Subcutaneous adipose tissue (tissue), 4 donors: Measurements from ENCODE around the gene WLS. TPM values are rescaled to one million over a fixed set of nuclear protein-coding genes. Genes with fewer than 3 reads are reported as not detected.

Experiments used
- small RNA-seq: library from RNA; depleted of rRNA; stranded (forward); fragments of <200 nt; gene quantifications from one replicate; pipeline ENCODE3, GENCODE V24; 2016
- total RNA-seq, 4 donors: library from RNA; depleted of rRNA; stranded (reverse); fragments of >200 nt; gene quantifications; one replicate each; pipeline ENCODE4 v1.1.0, GENCODE V29; 2016
- TF ChIP-seq, protein P1 (sequence below): fragments of 450-650 bp; IDR thresholded peaks from one replicate; pipeline ENCODE4 v1.5.1; 2016; ENCODE audit warnings: low read depth, mild to moderate bottlenecking, control low read depth, antibody characterized with exemption, moderate library complexity

The WLS gene
- total RNA-seq, 4 donors from 2014 or later, result 44.7 to 58.3 (median 51.5) TPM

DNA sequence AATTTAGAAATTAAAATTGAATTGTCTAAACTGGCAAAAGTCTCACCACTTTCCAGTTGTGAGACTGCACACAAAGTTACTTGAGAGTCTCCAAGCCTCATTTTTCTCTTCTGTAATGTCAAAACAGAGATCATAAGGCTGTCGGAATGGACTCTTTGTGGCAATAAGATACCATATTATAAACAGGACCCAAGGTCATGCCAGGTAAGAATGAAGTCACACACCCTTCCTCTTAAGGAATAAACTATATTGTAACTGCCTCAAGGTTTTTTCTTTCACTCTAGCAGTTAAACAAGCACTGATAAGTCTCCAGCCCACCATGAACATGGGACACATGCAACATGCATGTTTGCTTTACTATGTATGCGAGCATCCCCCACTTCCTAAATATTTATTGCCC lies 131.8 kb downstream of the WLS start:
- TF ChIP-seq, protein P1, sequence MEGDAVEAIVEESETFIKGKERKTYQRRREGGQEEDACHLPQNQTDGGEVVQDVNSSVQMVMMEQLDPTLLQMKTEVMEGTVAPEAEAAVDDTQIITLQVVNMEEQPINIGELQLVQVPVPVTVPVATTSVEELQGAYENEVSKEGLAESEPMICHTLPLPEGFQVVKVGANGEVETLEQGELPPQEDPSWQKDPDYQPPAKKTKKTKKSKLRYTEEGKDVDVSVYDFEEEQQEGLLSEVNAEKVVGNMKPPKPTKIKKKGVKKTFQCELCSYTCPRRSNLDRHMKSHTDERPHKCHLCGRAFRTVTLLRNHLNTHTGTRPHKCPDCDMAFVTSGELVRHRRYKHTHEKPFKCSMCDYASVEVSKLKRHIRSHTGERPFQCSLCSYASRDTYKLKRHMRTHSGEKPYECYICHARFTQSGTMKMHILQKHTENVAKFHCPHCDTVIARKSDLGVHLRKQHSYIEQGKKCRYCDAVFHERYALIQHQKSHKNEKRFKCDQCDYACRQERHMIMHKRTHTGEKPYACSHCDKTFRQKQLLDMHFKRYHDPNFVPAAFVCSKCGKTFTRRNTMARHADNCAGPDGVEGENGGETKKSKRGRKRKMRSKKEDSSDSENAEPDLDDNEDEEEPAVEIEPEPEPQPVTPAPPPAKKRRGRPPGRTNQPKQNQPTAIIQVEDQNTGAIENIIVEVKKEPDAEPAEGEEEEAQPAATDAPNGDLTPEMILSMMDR, result no peak

DNA sequence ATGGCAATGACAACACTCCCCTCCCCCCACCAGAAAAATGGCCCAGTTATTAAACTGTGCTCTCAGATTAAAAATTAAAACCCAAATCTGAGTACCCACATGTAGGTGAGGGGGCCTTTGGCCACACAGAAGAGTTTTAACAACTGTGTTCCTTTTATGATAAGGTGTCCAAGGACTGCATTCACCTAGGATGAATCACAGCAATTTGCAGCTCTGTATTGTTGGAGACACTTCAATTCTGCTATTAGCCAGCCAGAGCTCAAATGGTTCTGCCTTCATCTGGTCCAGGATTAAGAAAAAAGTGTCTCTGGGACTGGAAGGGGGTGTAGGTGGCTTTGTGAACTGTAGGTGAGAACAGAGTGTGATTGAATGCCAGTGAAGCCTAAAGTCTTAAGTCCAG lies 138.6 kb downstream of the WLS start:
- TF ChIP-seq, protein P1, result no peak

DNA sequence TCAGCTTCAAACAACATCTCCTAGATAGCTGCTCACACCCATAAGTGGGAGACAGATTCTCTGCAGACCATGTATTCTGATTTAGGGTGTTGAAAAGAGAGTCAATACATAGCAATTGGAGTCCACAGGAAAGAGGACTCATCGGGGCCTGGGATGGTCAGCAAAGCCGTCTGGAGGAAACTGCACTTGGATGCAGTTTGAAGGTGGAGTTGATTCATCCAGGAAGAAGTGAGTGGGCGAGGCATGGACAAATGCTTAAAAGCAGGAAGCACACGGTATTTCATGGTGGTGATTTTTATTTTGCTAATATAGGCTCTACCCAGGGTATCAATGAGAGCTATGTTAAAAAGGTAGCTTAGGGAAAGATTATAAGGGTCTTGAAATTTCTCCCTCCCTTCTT lies 145.1 kb downstream of the WLS start:
- TF ChIP-seq, protein P1, result no peak

DNA sequence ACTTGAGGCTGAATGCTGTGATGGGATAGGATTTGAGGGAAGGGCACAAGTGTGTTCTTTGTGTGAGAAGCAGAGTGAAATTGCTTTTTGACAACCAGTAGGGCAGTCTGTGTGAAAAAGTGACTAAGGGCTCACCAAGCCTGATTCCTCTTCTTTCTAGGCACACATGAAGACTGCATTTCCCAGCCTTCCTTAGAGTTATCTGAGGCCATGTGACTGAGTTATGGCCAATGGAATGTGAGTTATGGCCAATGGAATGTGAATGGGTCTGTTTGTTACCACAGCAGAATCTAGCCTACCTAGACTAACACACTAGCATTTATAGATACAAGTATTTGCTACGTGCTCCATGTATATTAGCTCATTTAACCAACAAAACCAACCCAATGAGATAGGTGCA lies 146.6 kb downstream of the WLS start:
- TF ChIP-seq, protein P1, result no peak

DNA sequence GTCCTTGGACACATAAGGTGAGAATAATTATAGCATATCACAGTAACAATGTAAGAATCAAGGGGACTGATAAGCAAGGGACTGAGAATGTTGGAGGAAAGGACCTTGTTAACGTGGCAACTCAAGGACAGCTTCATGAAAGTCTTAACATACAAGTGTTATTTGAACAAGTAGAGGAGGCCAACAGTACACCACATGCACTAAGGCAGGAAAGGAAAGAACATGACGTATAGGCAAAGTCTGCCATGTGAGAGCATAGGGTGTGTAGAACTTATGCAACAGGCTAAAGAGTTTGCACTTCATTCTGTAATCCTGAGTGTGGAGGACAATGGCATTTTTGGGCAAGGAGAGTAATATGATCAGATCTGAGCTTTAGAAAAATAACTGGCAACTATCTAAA lies 148.6 kb downstream of the WLS start:
- TF ChIP-seq, protein P1, result no peak

DNA sequence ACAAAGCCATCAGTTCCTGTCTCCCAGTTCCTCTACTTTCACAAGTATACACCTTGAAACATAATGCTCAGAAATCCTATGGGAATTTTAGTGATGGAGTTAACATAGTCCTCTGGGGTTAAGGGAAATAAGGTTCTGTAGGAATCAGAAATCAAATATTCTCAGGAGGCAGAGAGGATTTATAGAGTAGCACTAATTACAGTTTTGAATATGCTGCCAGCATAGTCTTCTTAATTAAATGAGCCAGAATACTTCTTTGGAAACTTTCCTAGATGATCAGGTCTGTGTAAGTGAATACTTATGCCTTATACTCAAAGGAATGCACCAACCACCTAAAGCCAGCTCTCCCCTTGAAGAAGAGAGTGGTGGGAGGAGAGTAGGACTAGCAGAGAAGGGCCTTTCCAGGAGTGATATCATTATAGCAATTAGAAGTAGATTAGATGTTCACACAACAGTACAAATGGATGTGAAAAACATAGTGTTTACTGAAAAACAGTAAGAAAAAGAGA lies 150.5 kb downstream of the WLS start:
- TF ChIP-seq, protein P1, result no peak

DNA sequence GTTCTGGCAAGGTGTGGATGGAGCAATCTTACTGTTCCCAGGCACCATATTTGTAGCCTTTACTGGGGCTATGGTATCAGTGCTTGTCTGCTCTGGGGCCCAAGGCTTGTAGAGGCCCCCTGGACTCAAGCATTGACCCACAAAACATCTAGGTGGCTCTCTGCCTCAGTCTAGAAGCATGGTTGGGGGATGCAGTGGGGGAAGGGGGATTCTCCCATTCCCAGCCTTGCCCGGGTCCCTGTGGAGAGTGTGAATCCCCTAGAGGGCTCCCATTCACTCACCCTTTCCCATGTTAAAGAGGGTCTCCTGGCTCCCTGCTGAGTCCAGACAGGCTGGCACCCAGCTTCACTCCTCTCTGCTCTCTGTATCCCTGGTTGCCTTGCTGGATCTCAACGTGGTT lies 153.7 kb downstream of the WLS start:
- TF ChIP-seq, protein P1, result no peak

Small RNA genes within 50 kb of the gene (small RNA-seq; reads per million reads assigned to genes)
- gene COX6B1P7, result not detected
- 0.73 reads per million for gene MIR1262

Other genes with a start within 250 kb of the WLS start
- 1 to 10 TPM in 1 of 4 donors, under 1 TPM in 3; 0.38 to 1.1 (median 0.58) TPM for gene DIRAS3, start 181.9 kb downstream of the WLS start, total RNA-seq
- gene RPE65, start 217.4 kb upstream of the WLS start, total RNA-seq, result not detected